Measurements from ENCODE around the gene PDE6B. TPM values are rescaled to one million over a fixed set of nuclear protein-coding genes. Genes with fewer than 3 reads are reported as not detected.

The PDE6B gene
- total RNA-seq, 4 donors from 2014 or later: 6.4 to 26.4 (median 14.4) TPM

GRCh38 chr4:601612-602558, 23.5 kb upstream of the PDE6B start:
- no peak overlapping the region for H3K27ac ChIP-seq
- no peak for DNase-seq
- no peaks in the 10 kb centered on the region for H3K36me3 ChIP-seq
- H3K27me3 ChIP-seq: no peaks in the 10 kb centered on the region
- intact Hi-C loops (cut with DNase I): no loop called here
- 80 to 85% methylated on average over 24 of the region's 24 CpGs for WGBS, 2 donors
- no peaks in the 10 kb centered on the region for H3K4me1 ChIP-seq
- TF ChIP-seq CTCF (IDR thresholded peaks at IDR 0.05) (no peak), POLR2A (IDR thresholded peaks at IDR 0.05) (no peak)
- no peaks in the 10 kb centered on the region for H3K9me3 ChIP-seq
- no peak overlapping the region for H3K4me3 ChIP-seq (replicated peaks in 1 of 3)

DNA sequence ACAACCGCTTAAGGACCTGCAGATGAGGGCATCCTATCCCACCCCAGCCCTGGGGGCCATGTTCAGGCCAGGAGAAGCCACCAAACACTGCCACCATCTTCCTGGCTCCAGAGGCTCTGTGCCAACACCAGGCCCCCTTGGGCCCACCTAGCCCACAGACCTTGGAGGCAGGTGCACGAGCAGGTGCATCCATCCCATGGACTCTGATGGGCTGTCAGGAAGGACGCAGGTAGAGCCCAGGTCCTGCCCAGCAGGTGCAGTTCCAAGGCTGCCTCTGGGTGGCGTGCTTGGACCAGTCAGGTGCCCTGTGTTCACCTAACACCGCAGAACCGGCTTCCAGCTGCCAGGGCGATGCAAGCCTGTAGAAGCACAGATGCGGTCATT, 22.8 kb upstream of the PDE6B start:
- intact Hi-C loops (cut with DNase I): no loop called here
- WGBS, 2 donors: 6 to 13% methylated on average over 2 to 6 of the region's 8 CpGs
- Histone ChIP-seq H3K9me3 (no peaks in the 10 kb centered on the region), H3K27ac (no peak overlapping the region), H3K4me3 (replicated peaks in 1 of 3) (no peak overlapping the region), H3K36me3 (no peaks in the 10 kb centered on the region), H3K4me1 (no peaks in the 10 kb centered on the region), H3K27me3 (no peaks in the 10 kb centered on the region)
- peak; percentile 80 to 81 for DNase-seq
- TF ChIP-seq POLR2A (IDR thresholded peaks at IDR 0.05) (no peak), CTCF (IDR thresholded peaks at IDR 0.05) (peak; percentile 28 to 74 (median 57))

DNA sequence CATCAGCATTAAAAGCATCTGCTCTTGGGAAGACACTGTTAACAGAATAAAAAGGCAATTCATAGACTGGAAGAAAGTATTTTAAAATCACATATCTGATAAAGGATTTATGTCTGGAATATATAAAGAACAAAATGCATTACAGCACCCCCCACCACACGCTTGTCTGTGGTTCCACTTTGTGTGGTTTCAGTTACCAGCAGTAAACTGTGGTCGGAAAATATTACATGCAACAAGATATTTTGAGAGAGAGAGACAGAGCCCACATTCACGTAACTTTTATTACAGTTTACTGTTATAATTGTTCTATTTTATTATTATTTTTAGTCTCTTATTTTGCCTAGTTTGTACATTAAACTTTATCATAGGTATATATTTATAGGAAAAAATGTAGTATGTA, 21.2 kb upstream of the PDE6B start:
- DNase-seq: no peak
- H3K36me3 ChIP-seq: no peaks in the 10 kb centered on the region
- no peaks in the 10 kb centered on the region for H3K9me3 ChIP-seq
- intact Hi-C loops (cut with DNase I): no loop called here
- no peak overlapping the region for H3K4me3 ChIP-seq (replicated peaks in 1 of 3)
- 81 to 86% methylated on average over 3 of the region's 3 CpGs for WGBS, 2 donors
- TF ChIP-seq POLR2A (IDR thresholded peaks at IDR 0.05) (no peak), CTCF (IDR thresholded peaks at IDR 0.05) (no peak)
- H3K27ac ChIP-seq: no peak overlapping the region
- H3K4me1 ChIP-seq: no peaks in the 10 kb centered on the region
- no peaks in the 10 kb centered on the region for H3K27me3 ChIP-seq

DNA sequence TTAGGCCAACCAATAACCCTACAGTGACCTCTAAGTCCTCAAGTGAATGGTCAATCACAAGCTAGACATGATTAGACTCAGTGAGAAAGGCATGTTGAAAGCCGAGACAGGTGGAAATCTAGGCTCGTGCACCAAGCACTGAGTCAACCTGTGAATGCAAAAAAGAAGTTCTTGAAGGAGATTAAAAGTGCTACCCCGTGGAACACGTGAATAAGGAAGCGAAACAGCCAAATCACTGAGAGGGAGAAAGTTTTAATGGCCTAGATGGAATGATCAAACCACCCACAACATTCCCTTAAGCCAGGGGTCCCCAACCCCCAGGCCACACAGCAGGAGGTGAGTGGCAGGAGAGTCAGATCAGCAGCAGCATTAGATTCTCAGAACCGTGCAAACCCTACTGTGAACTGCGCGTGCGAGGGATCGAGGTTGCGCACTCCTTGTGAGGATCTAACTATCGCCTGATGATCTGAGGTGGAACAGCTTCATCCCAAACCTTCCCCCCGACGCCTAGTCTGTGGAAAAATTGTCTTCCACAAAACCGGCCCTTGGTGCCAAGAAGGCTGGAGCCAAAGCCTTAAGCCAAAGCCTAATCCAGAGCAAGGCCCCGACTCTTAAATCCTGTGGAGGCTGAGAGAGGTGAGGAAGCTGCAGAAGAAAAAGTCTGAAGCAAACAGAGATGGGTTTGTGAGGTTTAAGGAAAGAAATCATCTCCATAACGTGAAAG, 19.5 kb upstream of the PDE6B start:
- Histone ChIP-seq H3K27me3 (no peaks in the 10 kb centered on the region), H3K4me1 (no peaks in the 10 kb centered on the region), H3K9me3 (no peaks in the 10 kb centered on the region), H3K36me3 (no peaks in the 10 kb centered on the region), H3K4me3 (replicated peaks in 1 of 3) (no peak overlapping the region), H3K27ac (no peak overlapping the region)
- intact Hi-C loops (cut with DNase I): no loop called here
- no peak for TF ChIP-seq CTCF (IDR thresholded peaks at IDR 0.05)
- no peak for TF ChIP-seq POLR2A (IDR thresholded peaks at IDR 0.05)
- WGBS, 2 donors: 86 to 87% methylated on average over 17 of the region's 17 CpGs
- no peak for DNase-seq

- Histone ChIP-seq H3K27me3 (no peaks in the 10 kb centered on the region), H3K4me3 (replicated peaks in 1 of 3) (no peak overlapping the region), H3K36me3 (no peaks in the 10 kb centered on the region), H3K4me1 (no peaks in the 10 kb centered on the region), H3K9me3 (no peaks in the 10 kb centered on the region), H3K27ac (no peak overlapping the region)
- TF ChIP-seq POLR2A (IDR thresholded peaks at IDR 0.05) (no peak), CTCF (IDR thresholded peaks at IDR 0.05) (no peak)
- intact Hi-C loops (cut with DNase I): no loop called here
- 42 to 50% methylated on average over 7 of the region's 7 CpGs for WGBS, 2 donors
- DNase-seq: no peak
Observed at GRCh38 chr4:608236-608635, 17.1 kb upstream of the PDE6B start.

Measured in thyroid gland (tissue), 4 donors.